Neural cell (in vitro differentiated cells): ENCODE data around the gene CPAMD8. TPM values are rescaled to one million over a fixed set of nuclear protein-coding genes. Genes with fewer than 3 reads are reported as not detected.

Experiments used
- H2AFZ ChIP-seq: fragments of 200-600, 300-800 bp; sonication (generic), shearing (Covaris generic); 2 replicates; pipeline ENCODE4 v1.6.0; 2014; ENCODE audit warnings: low read depth, mild to moderate bottlenecking, antibody characterized with exemption, low read length, moderate library complexity
- H3F3A ChIP-seq: fragments of 200-600 bp; shearing (Covaris generic); 2 replicates; pipeline ENCODE4 v1.6.1; 2016; ENCODE audit warnings: mild to moderate bottlenecking, moderate library complexity, mixed read lengths, antibody characterized with exemption, low read length; ENCODE audit not compliant: insufficient read depth, poor library complexity, severe bottlenecking
- H3K27ac ChIP-seq: fragments of 200-600, 300-800 bp; sonication (generic), shearing (Covaris generic); 2 replicates; pipeline ENCODE4 v1.5.1; 2014; ENCODE audit warnings: mild to moderate bottlenecking, low read length, moderate library complexity
- H3K27me3 ChIP-seq: fragments of 300-800, 200-600 bp; sonication (generic), shearing (Covaris generic); 2 replicates; pipeline ENCODE4 v1.6.0; 2014; ENCODE audit warnings: mild to moderate bottlenecking, low read depth, low read length, moderate library complexity; ENCODE audit not compliant: insufficient read depth
- H3K36me3 ChIP-seq: fragments of 300-800, 200-600 bp; sonication (generic), shearing (Covaris generic); 2 replicates; pipeline ENCODE4 v1.5.1; 2014; ENCODE audit warnings: mild to moderate bottlenecking, antibody characterized with exemption, low read length, moderate library complexity; ENCODE audit not compliant: insufficient read depth
- H3K4me2 ChIP-seq: fragments of 300-800, 200-600 bp; sonication (generic), shearing (Covaris generic); 2 replicates; pipeline ENCODE4 v1.6.0; 2014; ENCODE audit warnings: mild to moderate bottlenecking, low read length
- H3K4me3 ChIP-seq: fragments of 300-800, 200-600 bp; sonication (generic), shearing (Covaris generic); 2 replicates; pipeline ENCODE4 v1.5.1; 2014; ENCODE audit warnings: mild to moderate bottlenecking, low read length, moderate library complexity
- H3K79me2 ChIP-seq: fragments of 200-600 bp; shearing (Covaris generic); replicated peaks from 2 replicates; pipeline ENCODE4 v1.6.0; 2014; ENCODE audit warnings: mild to moderate bottlenecking, low read length, moderate library complexity; ENCODE audit not compliant: insufficient read depth
- H3K9ac ChIP-seq: fragments of 300-800, 200-600 bp; sonication (generic), shearing (Covaris generic); 2 replicates; pipeline ENCODE4 v1.6.1; 2016; ENCODE audit warnings: mild to moderate bottlenecking, low read length, mixed read lengths
- H3K9me2 ChIP-seq: fragments of 200-600 bp; shearing (Covaris generic); 2 replicates; pipeline ENCODE4 v1.6.1; 2016; ENCODE audit warnings: mild to moderate bottlenecking, low read length, mixed read lengths; ENCODE audit not compliant: insufficient read depth
- H3K9me3 ChIP-seq: fragments of 200-600, 300-800 bp; sonication (generic), shearing (Covaris generic); 2 replicates; pipeline ENCODE4 v1.6.1; 2016; ENCODE audit warnings: mild to moderate bottlenecking, mixed run types, low read length, moderate library complexity, mixed read lengths
- H4K20me1 ChIP-seq: fragments of 200-600 bp; shearing (Covaris generic); 2 replicates; pipeline ENCODE4 v1.6.1; 2016; ENCODE audit warnings: mild to moderate bottlenecking, mixed run types; ENCODE audit not compliant: insufficient read depth
- EP300 ChIP-seq: fragments of 450-650 bp; conservative IDR thresholded peaks from 2 replicates; pipeline ENCODE4 v1.6.1; 2014; ENCODE audit warnings: antibody characterized with exemption, mild to moderate bottlenecking, moderate library complexity; ENCODE audit not compliant: poor library complexity, severe bottlenecking
- EZH2 ChIP-seq: fragments of 200-600, 300-800 bp; shearing (Covaris generic), sonication (generic); IDR thresholded peaks from 2 replicates; pipeline ENCODE4 v1.6.1; 2014; ENCODE audit warnings: antibody characterized with exemption, low read length, borderline replicate concordance, mild to moderate bottlenecking; ENCODE audit not compliant: insufficient read depth, poor library complexity, severe bottlenecking
- MXI1 ChIP-seq: fragments of 450-650 bp; conservative IDR thresholded peaks from 2 replicates; pipeline ENCODE4 v1.6.1; 2014; ENCODE audit warnings: antibody characterized with exemption, mild to moderate bottlenecking; ENCODE audit not compliant: poor library complexity, severe bottlenecking
- POLR2AphosphoS5 ChIP-seq: IDR thresholded peaks from 2 replicates; pipeline ENCODE4 v1.6.1; 2012
- RAD21 ChIP-seq: fragments of 450-650 bp; conservative IDR thresholded peaks from 2 replicates; pipeline ENCODE4 v1.6.1; 2014; ENCODE audit warnings: antibody characterized with exemption, mild to moderate bottlenecking, moderate library complexity
- SMC3 ChIP-seq: fragments of 450-650 bp; conservative IDR thresholded peaks from 2 replicates; pipeline ENCODE4 v1.6.1; 2014; ENCODE audit warnings: antibody characterized with exemption, mild to moderate bottlenecking, moderate library complexity; ENCODE audit not compliant: poor library complexity
- TAF1 ChIP-seq: IDR thresholded peaks from 2 replicates; pipeline ENCODE4 v1.6.1; 2012; ENCODE audit warnings: low read depth
- polyA plus RNA-seq: library from polyadenylated mRNA; depleted of rRNA; stranded (reverse); fragments of >200 nt; gene quantifications from 2 replicates; pipeline ENCODE4 v1.2.3, GENCODE V29; 2014
- TF ChIP-seq, protein P1 (sequence below): IDR thresholded peaks from 2 replicates; pipeline ENCODE4 v1.6.1; 2012; ENCODE audit warnings: borderline replicate concordance
- TF ChIP-seq, protein P2 (sequence below): fragments of 450-650 bp; IDR thresholded peaks from 2 replicates; pipeline ENCODE4 v1.5.1; 2014; ENCODE audit warnings: antibody characterized with exemption, mild to moderate bottlenecking, moderate library complexity; ENCODE audit not compliant: poor library complexity, severe bottlenecking

CPAMD8 gene
- polyA plus RNA-seq, 1 donor from 2014 or later, result 1.9 TPM

DNA sequence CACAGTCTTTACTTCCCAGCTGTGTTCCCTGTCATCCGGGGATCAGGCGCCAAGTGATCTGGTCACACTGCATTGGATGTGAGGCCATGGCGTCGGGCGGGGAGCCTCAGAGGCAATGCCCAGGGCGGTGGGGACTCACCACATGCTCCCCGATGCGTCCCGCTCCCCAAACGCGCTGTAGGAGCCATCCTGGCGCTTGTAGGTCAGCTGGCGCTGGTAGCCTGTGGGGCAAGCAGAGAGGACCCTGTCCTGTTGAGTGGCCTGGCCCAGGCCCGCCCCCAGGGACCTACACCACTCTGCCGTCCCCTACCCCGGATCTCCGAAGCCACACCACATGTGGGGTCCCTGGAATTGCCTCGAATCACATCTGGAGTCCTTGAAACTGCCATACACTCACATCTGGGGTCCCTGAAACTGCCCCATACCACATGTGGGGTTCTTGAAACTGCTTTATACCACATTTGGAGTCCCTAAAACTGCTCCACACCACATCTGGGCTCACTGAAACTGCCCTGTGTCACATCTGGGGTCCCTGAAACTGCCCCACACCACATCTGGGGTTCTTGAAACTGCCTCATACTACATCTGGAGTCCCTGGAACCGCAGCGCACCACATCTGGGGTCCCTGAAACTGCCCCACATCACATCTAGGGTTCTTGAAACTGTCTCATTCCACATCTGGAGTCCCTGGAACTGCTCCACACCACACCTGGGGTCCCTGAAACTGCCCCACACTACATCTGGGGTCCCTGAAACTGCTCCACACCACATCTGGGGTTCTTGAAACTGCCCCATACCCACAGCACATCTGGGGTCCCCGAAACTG, 104.6 kb downstream of the CPAMD8 start:
- H3F3A ChIP-seq, result no peaks in the 10 kb centered on the region
- H3K79me2 ChIP-seq, result no peaks in the 10 kb centered on the region
- H2AFZ ChIP-seq, result no peak overlapping the region
- H3K27ac ChIP-seq, result no peak overlapping the region
- no peak overlapping the region for H3K4me2 ChIP-seq
- no peaks in the 10 kb centered on the region for H3K9me3 ChIP-seq
- H4K20me1 ChIP-seq, result no peaks in the 10 kb centered on the region
- no peak overlapping the region for H3K4me3 ChIP-seq
- H3K9ac ChIP-seq, result no peak overlapping the region
- TF ChIP-seq SMC3 (no peak), RAD21 (no peak), TAF1 (no peak), MXI1 (no peak), POLR2AphosphoS5 (no peak), EZH2 (no peak), EP300 (no peak)
- TF ChIP-seq, protein P1, sequence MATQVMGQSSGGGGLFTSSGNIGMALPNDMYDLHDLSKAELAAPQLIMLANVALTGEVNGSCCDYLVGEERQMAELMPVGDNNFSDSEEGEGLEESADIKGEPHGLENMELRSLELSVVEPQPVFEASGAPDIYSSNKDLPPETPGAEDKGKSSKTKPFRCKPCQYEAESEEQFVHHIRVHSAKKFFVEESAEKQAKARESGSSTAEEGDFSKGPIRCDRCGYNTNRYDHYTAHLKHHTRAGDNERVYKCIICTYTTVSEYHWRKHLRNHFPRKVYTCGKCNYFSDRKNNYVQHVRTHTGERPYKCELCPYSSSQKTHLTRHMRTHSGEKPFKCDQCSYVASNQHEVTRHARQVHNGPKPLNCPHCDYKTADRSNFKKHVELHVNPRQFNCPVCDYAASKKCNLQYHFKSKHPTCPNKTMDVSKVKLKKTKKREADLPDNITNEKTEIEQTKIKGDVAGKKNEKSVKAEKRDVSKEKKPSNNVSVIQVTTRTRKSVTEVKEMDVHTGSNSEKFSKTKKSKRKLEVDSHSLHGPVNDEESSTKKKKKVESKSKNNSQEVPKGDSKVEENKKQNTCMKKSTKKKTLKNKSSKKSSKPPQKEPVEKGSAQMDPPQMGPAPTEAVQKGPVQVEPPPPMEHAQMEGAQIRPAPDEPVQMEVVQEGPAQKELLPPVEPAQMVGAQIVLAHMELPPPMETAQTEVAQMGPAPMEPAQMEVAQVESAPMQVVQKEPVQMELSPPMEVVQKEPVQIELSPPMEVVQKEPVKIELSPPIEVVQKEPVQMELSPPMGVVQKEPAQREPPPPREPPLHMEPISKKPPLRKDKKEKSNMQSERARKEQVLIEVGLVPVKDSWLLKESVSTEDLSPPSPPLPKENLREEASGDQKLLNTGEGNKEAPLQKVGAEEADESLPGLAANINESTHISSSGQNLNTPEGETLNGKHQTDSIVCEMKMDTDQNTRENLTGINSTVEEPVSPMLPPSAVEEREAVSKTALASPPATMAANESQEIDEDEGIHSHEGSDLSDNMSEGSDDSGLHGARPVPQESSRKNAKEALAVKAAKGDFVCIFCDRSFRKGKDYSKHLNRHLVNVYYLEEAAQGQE, result no peak
- TF ChIP-seq, protein P2, sequence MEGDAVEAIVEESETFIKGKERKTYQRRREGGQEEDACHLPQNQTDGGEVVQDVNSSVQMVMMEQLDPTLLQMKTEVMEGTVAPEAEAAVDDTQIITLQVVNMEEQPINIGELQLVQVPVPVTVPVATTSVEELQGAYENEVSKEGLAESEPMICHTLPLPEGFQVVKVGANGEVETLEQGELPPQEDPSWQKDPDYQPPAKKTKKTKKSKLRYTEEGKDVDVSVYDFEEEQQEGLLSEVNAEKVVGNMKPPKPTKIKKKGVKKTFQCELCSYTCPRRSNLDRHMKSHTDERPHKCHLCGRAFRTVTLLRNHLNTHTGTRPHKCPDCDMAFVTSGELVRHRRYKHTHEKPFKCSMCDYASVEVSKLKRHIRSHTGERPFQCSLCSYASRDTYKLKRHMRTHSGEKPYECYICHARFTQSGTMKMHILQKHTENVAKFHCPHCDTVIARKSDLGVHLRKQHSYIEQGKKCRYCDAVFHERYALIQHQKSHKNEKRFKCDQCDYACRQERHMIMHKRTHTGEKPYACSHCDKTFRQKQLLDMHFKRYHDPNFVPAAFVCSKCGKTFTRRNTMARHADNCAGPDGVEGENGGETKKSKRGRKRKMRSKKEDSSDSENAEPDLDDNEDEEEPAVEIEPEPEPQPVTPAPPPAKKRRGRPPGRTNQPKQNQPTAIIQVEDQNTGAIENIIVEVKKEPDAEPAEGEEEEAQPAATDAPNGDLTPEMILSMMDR, result no peak
- no peaks in the 10 kb centered on the region for H3K36me3 ChIP-seq
- H3K27me3 ChIP-seq, result no peaks in the 10 kb centered on the region
- no peaks in the 10 kb centered on the region for H3K9me2 ChIP-seq

- Histone ChIP-seq H2AFZ (no peak overlapping the region), H3K4me2 (no peak overlapping the region)
Measured at GRCh38 chr19:16920816-16921529, 105.6 kb downstream of the CPAMD8 start.

More at GRCh38 chr19:16920816-16921529, 105.6 kb downstream of the CPAMD8 start:
- H3F3A ChIP-seq, result no peaks in the 10 kb centered on the region
- no peak overlapping the region for H3K9ac ChIP-seq
- no peaks in the 10 kb centered on the region for H4K20me1 ChIP-seq
- H3K9me3 ChIP-seq, result no peaks in the 10 kb centered on the region
- no peaks in the 10 kb centered on the region for H3K79me2 ChIP-seq
- H3K36me3 ChIP-seq, result no peaks in the 10 kb centered on the region
- H3K4me3 ChIP-seq, result no peak overlapping the region
- no peaks in the 10 kb centered on the region for H3K27me3 ChIP-seq
- no peak overlapping the region for H3K27ac ChIP-seq
- no peaks in the 10 kb centered on the region for H3K9me2 ChIP-seq
- TF ChIP-seq, protein P2, result no peak
- no peak for TF ChIP-seq SMC3
- TF ChIP-seq TAF1, result no peak
- no peak for TF ChIP-seq MXI1
- TF ChIP-seq EP300, result no peak
- no peak for TF ChIP-seq RAD21
- no peak for TF ChIP-seq POLR2AphosphoS5
- TF ChIP-seq EZH2, result no peak
- TF ChIP-seq, protein P1, result no peak
